H1 (cell line): ENCODE measurements around the gene EGFLAM. TPM values are rescaled to one million over a fixed set of nuclear protein-coding genes. Genes with fewer than 3 reads are reported as not detected.

Source experiments
- CTCF ChIA-PET: fragments of 300-600 bp; sonication (Branson Sonifier 250); formaldehyde crosslinking; loops from one replicate; lab custom pipeline; 2021; ENCODE audit not compliant: partially characterized antibody; lab: Charles Lee
- POLR2A ChIA-PET: fragments of 300-600 bp; sonication (Branson Sonifier 250); formaldehyde crosslinking; loops from one replicate; lab custom pipeline; 2021; ENCODE audit warnings: inconsistent platforms; ENCODE audit not compliant: partially characterized antibody; lab: Charles Lee
- DNase-seq, 2 experiments: peaks; one replicate each; pipeline versions ENCODE4 v3.0.0 to v3.0.0-alpha.2; 2010 to 2022; ENCODE audit warnings: low spot score in 2 of 2, low read depth in 1 of 2, mixed read lengths in 1 of 2
- FAIRE-seq: peaks from 2 replicates; lab custom pipeline; 2011; peaks lifted over from hg19 to GRCh38; lab: Jason Lieb, UNC
- H2AFZ ChIP-seq: 2 replicates; pipeline ENCODE4 v1.8.1; 2012; ENCODE audit warnings: low read length, inconsistent platforms
- H2AK5ac ChIP-seq: 2 replicates; pipeline ENCODE4 v1.6.1; 2013; ENCODE audit warnings: low read depth, low read length
- H2BK120ac ChIP-seq: replicated peaks from 2 replicates; pipeline ENCODE3; 2013; ENCODE audit warnings: low read depth, low read length, inconsistent platforms
- H2BK12ac ChIP-seq: 2 replicates; pipeline ENCODE4 v1.6.1; 2013; ENCODE audit warnings: low read depth, low read length
- H2BK15ac ChIP-seq: 2 replicates; pipeline ENCODE4 v1.6.1; 2013; ENCODE audit warnings: low read length
- H2BK20ac ChIP-seq: 2 replicates; pipeline ENCODE4 v1.6.1; 2013; ENCODE audit warnings: low read length
- H2BK5ac ChIP-seq: 2 replicates; pipeline ENCODE4 v1.6.1; 2013; ENCODE audit warnings: low read depth, low read length
- H3K14ac ChIP-seq: 2 replicates; pipeline ENCODE4 v1.6.1; 2013; ENCODE audit warnings: inconsistent platforms; ENCODE audit not compliant: insufficient read length
- H3K18ac ChIP-seq: 2 replicates; pipeline ENCODE4 v1.6.1; 2013; ENCODE audit warnings: low read length; ENCODE audit errors: extremely low read depth
- H3K23ac ChIP-seq: 2 replicates; pipeline ENCODE4 v1.6.1; 2013; ENCODE audit warnings: inconsistent platforms; ENCODE audit not compliant: insufficient read length
- H3K23me2 ChIP-seq: 2 replicates; pipeline ENCODE4 v1.6.1; 2013; ENCODE audit warnings: low read depth, low read length
- H3K27ac ChIP-seq: 2 replicates; pipeline ENCODE4 v1.6.1; 2011; ENCODE audit warnings: low read depth, low read length, inconsistent platforms
- H3K27me3 ChIP-seq, 4 experiments: replicated peaks in 1 of 4; 1 replicate in 1 of 4; 2 replicates in 3 of 4; pipeline versions ENCODE4 v1.6.1 to v1.8.1; 2011 to 2013; ENCODE audit warnings: low read length in 3 of 4, mild to moderate bottlenecking in 3 of 4, inconsistent platforms in 2 of 4, mixed read lengths in 2 of 4, moderate library complexity in 1 of 4; ENCODE audit not compliant: control insufficient read depth in 3 of 4, insufficient read depth in 3 of 4; ENCODE audit errors: extremely low read depth in 1 of 4
- H3K36me3 ChIP-seq, 4 experiments: 2 replicates each; pipeline versions ENCODE4 v1.6.1 to v1.8.1; 2011 to 2013; ENCODE audit warnings: mild to moderate bottlenecking in 4 of 4, low read length in 3 of 4, moderate library complexity in 2 of 4, control low read depth in 1 of 4, inconsistent platforms in 1 of 4; ENCODE audit not compliant: insufficient read depth in 4 of 4, control insufficient read depth in 2 of 4
- H3K4ac ChIP-seq: replicated peaks from 2 replicates; pipeline ENCODE3; 2013; ENCODE audit warnings: low read length, low read depth, mixed read lengths, inconsistent platforms; ENCODE audit not compliant: insufficient read length
- H3K4me1 ChIP-seq, 4 experiments: replicated peaks in 1 of 4; 1 replicate in 1 of 4; 2 replicates in 3 of 4; pipeline versions ENCODE4 v1.6.1 to v1.8.1; 2011 to 2013; ENCODE audit warnings: low read length in 3 of 4, inconsistent platforms in 2 of 4, mixed read lengths in 1 of 4; ENCODE audit not compliant: insufficient read depth in 4 of 4, control insufficient read depth in 3 of 4
- H3K4me2 ChIP-seq, 2 experiments: 2 replicates each; pipeline versions ENCODE4 v1.6.1 to v1.8.1; 2011 to 2013; ENCODE audit warnings: low read depth in 2 of 2, low read length in 2 of 2, control low read depth in 1 of 2, inconsistent platforms in 1 of 2, mild to moderate bottlenecking in 1 of 2; ENCODE audit not compliant: insufficient read depth in 1 of 2
- H3K4me3 ChIP-seq, 4 experiments: fragments of 200-600, 300-600 bp in 1 of 4; sonication (generic), shearing (Covaris generic), sonication (Bioruptor Twin) in 1 of 4; 2 replicates each; pipeline versions ENCODE4 v1.5.1 to v1.8.1; 2011 to 2016; ENCODE audit warnings: low read length in 4 of 4, low read depth in 3 of 4, control low read depth in 2 of 4, inconsistent platforms in 2 of 4, mild to moderate bottlenecking in 2 of 4, mixed read lengths in 1 of 4, moderate library complexity in 1 of 4; ENCODE audit not compliant: insufficient read depth in 2 of 4; ENCODE audit errors: extremely low read depth in 1 of 4
- H3K56ac ChIP-seq: replicated peaks from 2 replicates; pipeline ENCODE3; 2013; ENCODE audit warnings: low read depth, mild to moderate bottlenecking, mixed read lengths, low read length, inconsistent platforms; ENCODE audit not compliant: insufficient read length
- H3K79me1 ChIP-seq: 2 replicates; pipeline ENCODE4 v1.6.1; 2013; ENCODE audit warnings: low read depth, low read length, control low read depth
- H3K79me2 ChIP-seq, 2 experiments: 2 replicates each; pipeline versions ENCODE4 v1.6.1 to v1.8.1; 2012 to 2013; ENCODE audit warnings: low read length in 2 of 2, mild to moderate bottlenecking in 2 of 2, inconsistent platforms in 1 of 2; ENCODE audit not compliant: insufficient read depth in 2 of 2, control insufficient read depth in 1 of 2
- H3K9ac ChIP-seq, 4 experiments: replicated peaks in 1 of 4; 1 replicate in 1 of 4; 2 replicates in 3 of 4; pipeline versions ENCODE4 v1.6.1 to v1.8.1; 2011 to 2013; ENCODE audit warnings: low read depth in 3 of 4, low read length in 3 of 4, control low read depth in 2 of 4, mild to moderate bottlenecking in 2 of 4, moderate library complexity in 2 of 4, inconsistent platforms in 1 of 4; ENCODE audit errors: extremely low read depth in 1 of 4
- H3K9me3 ChIP-seq, 2 experiments: 2 replicates each; pipeline versions ENCODE4 v1.6.1 to v1.8.1; 2012 to 2013; ENCODE audit warnings: mild to moderate bottlenecking in 2 of 2, moderate library complexity in 2 of 2, control low read depth in 1 of 2, inconsistent platforms in 1 of 2, low read depth in 1 of 2, low read length in 1 of 2, mixed read lengths in 1 of 2; ENCODE audit not compliant: insufficient read depth in 2 of 2
- H4K20me1 ChIP-seq, 2 experiments: replicated peaks in 1 of 2; 2 replicates each; pipeline versions ENCODE3 to v1.8.1; 2011 to 2013; ENCODE audit warnings: inconsistent platforms in 2 of 2, low read length in 2 of 2, mild to moderate bottlenecking in 1 of 2; ENCODE audit not compliant: insufficient read depth in 2 of 2, control insufficient read depth in 1 of 2
- H4K5ac ChIP-seq: 2 replicates; pipeline ENCODE4 v1.6.1; 2013; ENCODE audit warnings: low read length, low read depth, mixed read lengths, inconsistent platforms; ENCODE audit not compliant: insufficient read length
- H4K8ac ChIP-seq: 2 replicates; pipeline ENCODE4 v1.8.0; 2013; ENCODE audit warnings: mild to moderate bottlenecking, moderate library complexity, low read length, inconsistent platforms; ENCODE audit not compliant: insufficient read depth; ENCODE audit errors: extremely low read depth
- H4K91ac ChIP-seq: replicated peaks from 2 replicates; pipeline ENCODE3; 2013; ENCODE audit warnings: low read length, mixed read lengths, inconsistent platforms; ENCODE audit not compliant: insufficient read length
- ASH2L ChIP-seq: fragments of 200-600, 300-600 bp; sonication (generic); IDR thresholded peaks from one replicate; pipeline ENCODE4 v1.7.1; 2017; ENCODE audit warnings: low read length
- POU5F1 ChIP-seq: IDR thresholded peaks from 2 replicates; pipeline ENCODE4 v1.6.1; 2011; ENCODE audit warnings: low read depth, mild to moderate bottlenecking, low read length, moderate library complexity
- SP1 ChIP-seq: IDR thresholded peaks from 2 replicates; pipeline ENCODE4 v1.6.1; 2011; ENCODE audit warnings: low read depth, low read length
- WGBS, 2 experiments: shearing (Covaris generic) in 1 of 2; methylation state at CpG; one replicate each; pipeline versions ENCODE4 v1.1.6 to v1.1.7; 2013 to 2015; ENCODE audit warnings: low lambda C conversion rate in 2 of 2, mixed read lengths in 2 of 2, inconsistent platforms in 1 of 2, low coverage in 1 of 2, missing lambda C conversion rate in 1 of 2; ENCODE audit not compliant: insufficient replicate concordance in 2 of 2, insufficient coverage in 1 of 2, insufficient read length in 1 of 2; ENCODE audit errors: extremely low coverage in 1 of 2, missing lambda C conversion rate in 1 of 2; 5-methylcytosine and 5-hydroxymethylcytosine counted together
- polyA plus RNA-seq, 7 experiments: library from polyadenylated mRNA; depleted of rRNA in 3 of 7; stranded (reverse) in 5 of 7; unstranded in 2 of 7; fragments of >200 nt in 5 of 7; fragments of 200-250 nt in 2 of 7; gene quantifications; 1 replicate in 5 of 7; 2 replicates in 1 of 7; 4 replicates in 1 of 7; pipeline versions ENCODE4 v1.2.1 to v1.2.3, GENCODE V29; 2011 to 2013; ENCODE audit warnings: missing spikeins in 2 of 7, mixed read lengths in 2 of 7
- total RNA-seq: library from RNA; stranded (reverse); fragmentation: NEBNext Ultra II Directional; extraction: Animal tissue kit (Norgen Biotek cat#: 25700); gene quantifications from 2 replicates; pipeline ENCODE4 v1.2.1, GENCODE V29; 2021

The EGFLAM gene
- total and polyA plus RNA-seq, 2 of the 8 experiments (the other 6 are each of a cell fraction or from before 2014, with no cell fraction given): 0.20 to 0.24 TPM

GRCh38 chr5:38458174-38458573 lies 199.8 kb downstream of the EGFLAM start:
- Histone ChIP-seq H3K23me2 (no peaks in the 10 kb centered on the region), H3K4me3 (no peak overlapping the region), H3K27ac (no peak overlapping the region), H3K4me2 (no peak overlapping the region), H3K56ac (no peak overlapping the region), H3K18ac (no peak overlapping the region), H4K91ac (no peak overlapping the region), H3K23ac (no peak overlapping the region), H2BK5ac (no peak overlapping the region), H3K9ac (no peak overlapping the region), H4K5ac (no peak overlapping the region), H2BK120ac (no peak overlapping the region), H3K4me1 (no peaks in the 10 kb centered on the region), H2AK5ac (no peak overlapping the region), H3K14ac (no peak overlapping the region), H4K8ac (peak overlapping the region; percentile 45; the same call in 1 of the 2 replicates), H3K27me3 (no peaks in the 10 kb centered on the region), H3K9me3 (no peaks in the 10 kb centered on the region), H3K79me2 (no peaks in the 10 kb centered on the region), H2BK12ac (no peak overlapping the region), H2AFZ (no peak overlapping the region), H3K36me3 (no peaks in the 10 kb centered on the region), H2BK15ac (no peak overlapping the region), H2BK20ac (no peak overlapping the region), H3K79me1 (no peaks in the 10 kb centered on the region), H4K20me1 (no peaks in the 10 kb centered on the region), H3K4ac (no peak overlapping the region)
- DNase-seq (no peak), FAIRE-seq (no peak)
- POLR2A ChIA-PET: no interaction called here
- WGBS, 2 experiments: 92% methylated on average over 8 of the region's 8 CpGs; no CpG with 5 or more reads in 1 of the 2 experiments
- CTCF ChIA-PET: interaction anchor here (1.3 kb wide), 1 partner anchor 210 kb away, joined by 4 read pairs; no protein-coding TSS in a partner anchor
- TF ChIP-seq ASH2L (no peak), SP1 (no peak), POU5F1 (no peak)
